HG03469 (cell line): Measurements from ENCODE around the gene CUL4A.
A peak's percentile ranks its signal among the peaks of the same experiment; 100 is the strongest.
"Not testable (repeated sequence)": the region's sequence is repeated elsewhere in the genome, so short reads cannot be mapped to it uniquely, and the experiment has no call there.

ENCODE experiments used
- ATAC-seq: cut with Tn5 transposase; IDR thresholded peaks from one replicate; pipeline ENCODE4 v1.9.1; 2021; ENCODE audit warnings: mild to moderate bottlenecking, moderate library complexity, moderate number of reproducible peaks; ENCODE audit not compliant: unreplicated experiment

Gene CUL4A

DNA sequence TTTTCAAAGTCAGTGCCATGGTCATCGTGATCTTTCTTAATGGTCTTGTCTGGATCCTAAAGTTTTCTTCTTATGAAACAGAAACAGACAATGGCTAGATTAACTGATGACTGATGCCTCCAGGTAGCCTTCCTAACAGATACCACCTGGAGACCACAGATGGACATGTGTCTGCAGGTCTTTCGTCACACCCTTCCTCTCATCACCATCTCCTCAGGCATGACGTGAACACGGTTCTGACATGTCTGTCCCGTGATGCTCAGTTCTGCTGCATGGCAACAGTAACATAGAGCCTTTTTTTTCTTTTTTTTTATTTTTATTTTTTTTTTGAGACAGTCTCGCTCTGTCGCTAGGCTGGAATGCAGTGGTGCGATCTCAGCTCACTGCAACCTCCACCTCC lies 74.5 kb downstream of the CUL4A start:
- ATAC-seq = no peak

DNA sequence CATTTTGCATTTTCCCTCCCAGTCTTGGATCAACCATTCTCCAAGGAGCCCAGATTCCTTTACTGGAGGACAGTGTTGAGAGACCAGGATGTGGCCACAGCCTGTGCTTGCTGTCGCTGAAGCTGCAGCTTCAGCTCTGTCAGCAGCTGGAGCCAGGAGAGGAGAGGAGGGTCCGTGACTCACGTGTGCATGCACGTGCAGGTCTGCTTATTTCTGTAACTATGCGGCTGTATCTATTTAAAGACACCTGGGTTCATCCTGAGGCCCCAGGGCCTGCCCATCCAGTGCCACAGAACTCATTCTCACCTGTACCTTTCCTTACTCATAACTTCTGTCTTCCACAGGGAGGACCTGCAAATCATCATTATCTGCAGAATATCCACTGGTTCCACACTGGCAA lies 79.5 kb downstream of the CUL4A start:
- no peak for ATAC-seq

DNA sequence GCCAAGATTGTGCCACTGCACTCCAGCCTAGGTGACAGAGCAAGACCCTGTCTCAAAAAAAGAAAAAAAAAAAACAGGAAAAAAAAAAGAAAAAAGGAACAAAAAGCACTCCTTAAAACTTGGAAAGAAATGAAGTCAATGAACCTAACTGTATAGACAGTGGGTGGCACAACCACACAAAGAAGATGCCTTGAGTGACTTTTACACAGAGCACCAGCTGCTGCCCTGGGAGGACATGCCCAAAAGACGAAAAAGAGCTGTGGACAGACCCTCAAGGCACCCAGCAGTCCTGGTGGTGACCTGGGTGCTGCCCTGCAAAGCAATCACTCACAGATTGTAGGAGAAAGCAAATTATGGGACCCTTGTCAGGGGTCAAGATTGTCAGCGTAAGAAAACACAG lies 81.7 kb downstream of the CUL4A start:
- ATAC-seq = no peak

DNA sequence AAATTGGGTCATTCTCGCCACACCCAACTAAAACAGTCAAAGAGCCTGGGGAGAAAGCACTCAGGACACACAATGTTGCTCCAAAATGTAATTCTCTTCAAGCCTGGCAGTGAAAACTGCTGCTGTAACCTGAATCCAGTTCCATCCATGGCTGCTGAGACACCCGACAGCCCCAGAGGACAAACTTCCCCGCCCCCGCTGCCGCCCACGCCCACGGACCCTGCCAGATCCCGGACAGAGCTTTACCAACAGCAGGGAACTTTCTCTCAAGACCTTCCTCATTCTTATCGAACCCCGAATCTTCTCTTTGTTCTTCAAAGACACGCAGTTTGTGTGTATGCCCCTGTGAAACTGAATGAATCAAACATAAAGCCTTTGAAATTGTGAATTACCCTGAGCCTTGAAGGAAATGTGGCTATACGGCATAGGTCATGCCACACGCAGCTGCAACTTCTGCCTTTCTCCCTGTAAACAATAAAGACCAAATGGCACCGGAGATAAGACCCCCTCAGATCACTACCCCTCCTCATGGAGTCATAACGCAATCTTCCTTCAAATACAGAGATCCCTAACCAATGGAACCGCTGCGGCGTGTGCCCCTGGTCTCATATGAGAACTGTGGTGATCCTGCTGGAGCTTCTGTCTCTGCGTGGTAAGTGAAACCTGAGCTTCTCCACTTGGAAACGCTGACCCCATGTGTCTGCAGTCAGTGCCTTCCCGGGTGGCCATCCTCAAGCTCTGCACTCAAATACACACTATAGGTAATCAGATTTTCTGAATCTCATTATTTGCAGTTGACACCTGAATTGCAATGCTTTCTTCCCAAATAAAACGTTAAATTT lies 82.8 kb downstream of the CUL4A start:
- no peak for ATAC-seq

DNA sequence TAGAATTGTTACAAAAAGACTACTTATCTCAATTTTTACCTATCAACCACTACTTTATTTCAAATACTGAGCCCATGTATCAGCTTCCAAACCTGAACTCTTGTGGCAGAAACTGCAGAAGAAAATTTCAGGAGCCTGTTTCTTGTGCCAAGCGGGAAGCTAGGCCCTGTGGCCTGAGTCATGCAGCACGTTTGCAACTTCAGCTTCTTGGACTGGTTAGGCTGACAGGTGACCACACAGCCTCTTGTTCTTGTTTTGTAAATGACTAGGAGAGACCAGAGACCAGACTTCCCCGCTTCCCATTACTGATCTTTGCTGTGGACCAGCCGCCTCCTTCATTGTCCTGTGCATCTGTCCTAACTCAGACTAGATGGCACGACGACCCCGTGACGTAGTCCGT lies 84.3 kb downstream of the CUL4A start:
- ATAC-seq = no peak

DNA sequence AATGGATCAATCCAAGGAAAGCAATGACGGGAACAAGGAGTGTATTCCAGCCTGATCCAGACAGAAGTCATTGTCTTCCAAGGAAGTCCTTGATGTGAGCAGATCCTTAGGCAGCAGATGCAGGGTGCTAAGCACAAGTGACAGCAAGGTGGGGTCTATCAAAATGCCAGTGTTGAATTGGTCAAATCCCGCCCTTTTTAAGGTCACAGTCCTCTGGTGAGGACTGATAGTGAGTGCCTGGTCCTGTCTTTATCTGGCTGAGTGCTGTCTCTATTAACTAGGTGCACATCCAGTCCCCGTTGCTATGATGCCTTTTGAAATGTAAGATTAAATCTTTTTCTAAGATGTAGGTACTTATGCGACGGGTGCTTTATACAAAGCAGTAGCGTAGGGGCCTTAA lies 86.4 kb downstream of the CUL4A start:
- ATAC-seq = no peak

DNA sequence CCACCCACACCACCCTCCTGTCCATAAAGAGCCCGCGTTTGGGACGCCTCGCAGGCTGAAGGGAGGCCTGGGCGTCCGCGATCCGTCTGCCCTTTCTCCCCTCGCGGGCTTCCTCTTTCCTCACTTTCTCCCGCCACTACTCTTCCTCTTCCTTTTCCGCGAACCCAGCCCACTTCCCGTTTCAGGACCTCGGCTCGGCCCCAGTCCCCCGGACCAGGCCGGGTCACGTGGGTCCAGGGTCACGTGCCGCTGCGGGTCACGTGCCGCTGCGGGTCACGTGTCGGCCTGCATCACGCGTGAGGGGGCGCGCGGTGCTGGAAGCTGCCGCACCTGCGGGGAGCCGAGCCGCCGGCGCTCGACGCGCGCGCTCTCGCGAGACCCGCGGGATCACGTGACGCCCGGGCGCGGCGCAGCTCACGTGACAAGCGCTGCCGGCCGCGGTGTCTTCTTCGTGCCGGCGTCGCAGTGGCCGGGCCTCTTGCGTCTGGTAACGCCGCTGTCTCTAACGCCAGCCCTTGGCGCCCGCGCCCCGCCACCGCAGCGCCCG lies 87.5 kb downstream of the CUL4A start, which contains the start of gene LAMP1:
LAMP1 (plus strand) TSS at position 417 of the 547 bp plus-strand sequence. CDS start 196 bp downstream, outside the sequence.
- peak; percentile 74 for ATAC-seq

DNA sequence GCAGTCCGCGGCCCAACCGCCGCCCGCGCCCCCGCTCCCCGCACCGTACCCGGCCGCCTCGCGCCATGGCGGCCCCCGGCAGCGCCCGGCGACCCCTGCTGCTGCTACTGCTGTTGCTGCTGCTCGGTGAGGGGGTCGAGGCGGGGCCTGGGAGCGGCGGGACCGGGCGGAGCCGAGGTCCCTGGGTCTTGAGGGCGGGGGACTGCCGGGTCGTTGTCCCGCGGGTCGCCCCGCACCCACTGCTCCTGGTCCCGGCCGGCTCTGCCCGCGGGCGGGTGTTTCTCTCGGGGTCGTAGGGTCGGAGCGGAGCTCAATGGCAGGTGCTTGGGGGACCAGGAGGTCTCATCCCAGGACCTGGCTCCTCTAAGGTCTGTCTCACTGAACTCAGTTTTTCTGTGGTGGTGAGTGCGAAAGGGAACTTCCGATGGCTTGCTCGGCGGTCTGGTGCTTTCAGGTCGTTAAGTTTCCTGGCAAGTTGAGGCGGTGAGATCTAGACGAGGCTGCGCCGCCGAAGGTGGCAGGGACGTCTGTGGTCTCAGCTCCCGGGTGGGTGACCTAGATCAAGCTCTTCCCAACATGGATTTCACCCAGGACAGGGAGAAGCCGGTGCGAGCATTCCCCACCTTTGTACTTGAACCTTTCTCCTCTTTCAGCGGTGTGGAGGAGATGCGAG lies 88.1 kb downstream of the CUL4A start:
- peak; percentile 17 for ATAC-seq

DNA sequence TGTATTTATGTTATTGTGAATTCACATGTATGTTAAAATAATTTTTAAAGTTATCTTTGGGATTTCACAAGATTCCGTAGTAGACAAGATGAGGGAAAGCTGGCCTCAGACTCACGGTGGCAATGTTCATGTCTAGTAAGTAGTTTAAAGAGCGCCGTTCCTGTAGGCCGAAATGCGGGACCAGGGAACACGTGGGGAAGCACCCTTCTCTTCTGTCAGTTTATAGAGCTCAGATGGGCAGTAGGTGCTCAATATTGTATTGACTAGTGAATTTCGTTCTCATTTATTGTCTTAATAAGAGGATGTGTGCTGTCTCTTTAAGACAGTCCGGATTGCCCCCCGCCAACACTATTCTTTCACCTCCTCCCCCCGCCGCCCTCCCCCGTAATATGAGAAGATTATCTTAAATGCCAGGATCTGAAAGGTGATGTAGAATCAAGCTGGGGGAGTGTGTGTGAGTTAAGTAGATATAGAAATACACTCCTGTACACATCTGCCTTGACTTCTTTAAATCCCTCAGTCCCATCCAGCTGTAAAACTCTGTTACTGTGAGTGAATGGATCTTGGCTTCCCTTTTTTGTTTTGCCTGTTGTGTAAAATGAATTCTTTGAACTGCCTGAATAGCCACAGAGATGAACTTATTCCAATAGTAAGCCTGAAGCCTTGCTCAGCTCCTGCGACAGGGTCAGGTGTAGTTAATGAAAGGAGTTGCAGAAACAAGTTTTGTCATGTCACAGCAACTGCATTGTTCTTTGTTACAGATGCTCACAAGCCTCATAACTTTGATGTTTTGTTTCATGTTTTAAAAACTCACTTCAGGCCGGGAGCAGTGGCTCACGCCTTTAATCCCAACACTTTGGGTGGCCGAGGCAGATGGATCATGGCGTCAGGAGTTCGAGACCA lies 88.9 kb downstream of the CUL4A start:
- ATAC-seq = no peak

DNA sequence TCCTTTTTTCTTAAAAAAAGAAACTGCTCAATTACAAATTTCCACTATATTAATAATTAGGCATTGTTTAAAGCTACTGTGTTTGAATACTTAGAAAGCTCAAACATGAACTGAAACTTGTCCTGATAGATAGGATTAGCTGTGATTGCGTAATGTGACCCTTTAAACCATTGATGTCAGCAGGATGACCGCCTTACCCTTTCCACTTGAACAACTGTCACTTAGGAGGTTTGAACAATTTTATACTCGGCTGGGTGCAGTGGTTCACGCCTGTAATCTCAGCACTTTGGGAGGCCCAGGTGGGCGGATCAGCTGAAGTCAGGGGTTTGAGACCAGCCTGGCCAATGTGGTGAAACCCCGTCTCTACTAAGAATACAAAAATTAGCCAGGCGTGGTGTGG lies 90.5 kb downstream of the CUL4A start:
- no peak for ATAC-seq

DNA sequence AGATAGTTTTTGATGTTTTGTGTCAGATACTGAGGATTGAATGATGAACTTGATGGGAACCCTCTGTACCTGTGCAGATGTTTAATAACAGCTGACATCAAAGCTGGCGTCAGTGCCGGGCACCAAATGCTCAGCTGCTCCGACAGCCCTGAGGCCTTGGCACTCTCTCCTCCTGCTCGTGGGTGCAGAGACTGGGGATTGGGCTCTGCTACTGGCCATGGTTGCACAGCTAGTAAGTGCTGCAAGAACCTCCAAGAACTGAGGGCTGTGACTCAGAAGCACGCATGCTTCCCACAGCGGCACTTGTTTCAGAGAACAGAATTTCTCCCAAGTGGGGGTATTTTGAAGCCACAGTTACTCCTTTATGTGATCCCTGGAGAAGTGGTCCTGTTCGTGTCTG lies 93.6 kb downstream of the CUL4A start:
- ATAC-seq = no peak

DNA sequence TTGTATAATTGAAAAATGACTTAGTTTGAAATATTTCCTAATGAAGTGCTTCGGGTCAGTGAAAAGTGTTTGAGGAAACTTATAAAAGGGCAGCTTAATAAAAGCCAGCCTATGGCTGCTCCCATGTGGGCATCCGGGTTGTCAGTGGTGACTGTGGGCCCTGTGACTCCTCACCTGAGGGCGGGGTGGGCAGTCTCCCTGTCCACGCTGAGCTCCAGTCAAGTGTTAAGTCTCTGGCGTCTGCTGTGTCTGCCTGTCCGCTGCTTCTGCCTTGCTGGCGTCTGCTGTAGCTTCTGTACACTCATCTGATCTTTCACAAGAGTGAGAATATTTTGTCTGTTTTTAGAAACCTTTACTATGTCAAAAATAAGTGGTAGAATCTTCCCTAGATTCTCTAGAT lies 94.7 kb downstream of the CUL4A start:
- no peak for ATAC-seq

DNA sequence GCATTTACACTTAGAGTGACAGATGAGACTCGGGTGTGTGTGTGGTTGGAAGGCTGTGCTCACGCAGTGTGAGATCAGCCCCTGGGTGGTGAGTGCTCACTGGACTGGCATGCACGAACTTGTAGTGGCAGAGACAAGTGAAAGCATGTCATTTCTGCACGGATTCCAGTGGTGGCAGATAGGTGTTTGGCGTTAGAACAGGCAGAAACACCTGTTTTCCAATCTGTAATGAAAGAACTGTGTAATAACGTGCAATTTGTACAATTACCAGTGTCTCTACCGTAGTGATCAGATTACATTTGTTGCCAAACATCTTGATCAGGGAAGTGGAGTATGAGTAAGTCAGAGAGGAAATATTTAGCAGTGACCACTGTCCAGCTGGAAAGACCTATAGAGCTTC lies 95.8 kb downstream of the CUL4A start:
- no peak for ATAC-seq

DNA sequence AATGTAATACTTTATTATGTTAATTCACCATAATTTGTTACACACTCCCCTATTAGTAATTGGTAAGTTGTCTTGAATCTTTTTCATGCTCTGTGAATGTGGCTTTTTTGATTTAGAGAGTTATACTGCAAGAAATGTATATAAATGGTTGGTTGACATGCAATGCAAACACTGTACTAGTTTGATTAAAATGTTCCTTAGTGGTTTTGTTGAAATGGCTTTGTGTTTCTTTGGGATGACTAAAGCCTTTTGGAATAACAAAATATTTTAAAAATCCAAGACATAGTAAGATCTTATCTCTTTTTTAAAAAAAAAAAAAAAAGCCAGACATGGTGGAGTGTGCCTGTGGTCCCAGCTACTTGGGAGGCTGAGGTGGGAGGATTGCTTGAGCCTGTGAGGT lies 98.1 kb downstream of the CUL4A start:
- ATAC-seq = no peak

DNA sequence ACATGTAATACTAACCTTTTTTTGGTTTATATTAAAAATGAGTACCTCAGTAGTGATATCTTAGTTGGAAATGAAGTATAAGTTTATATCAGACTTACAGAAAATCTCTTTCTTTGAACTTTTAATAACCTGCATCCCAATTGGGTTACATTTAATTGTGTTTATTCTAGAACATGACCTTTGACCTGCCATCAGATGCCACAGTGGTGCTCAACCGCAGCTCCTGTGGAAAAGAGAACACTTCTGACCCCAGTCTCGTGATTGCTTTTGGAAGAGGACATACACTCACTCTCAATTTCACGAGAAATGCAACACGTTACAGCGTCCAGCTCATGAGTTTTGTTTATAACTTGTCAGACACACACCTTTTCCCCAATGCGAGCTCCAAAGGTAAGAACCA lies 100.1 kb downstream of the CUL4A start:
- ATAC-seq = no peak

DNA sequence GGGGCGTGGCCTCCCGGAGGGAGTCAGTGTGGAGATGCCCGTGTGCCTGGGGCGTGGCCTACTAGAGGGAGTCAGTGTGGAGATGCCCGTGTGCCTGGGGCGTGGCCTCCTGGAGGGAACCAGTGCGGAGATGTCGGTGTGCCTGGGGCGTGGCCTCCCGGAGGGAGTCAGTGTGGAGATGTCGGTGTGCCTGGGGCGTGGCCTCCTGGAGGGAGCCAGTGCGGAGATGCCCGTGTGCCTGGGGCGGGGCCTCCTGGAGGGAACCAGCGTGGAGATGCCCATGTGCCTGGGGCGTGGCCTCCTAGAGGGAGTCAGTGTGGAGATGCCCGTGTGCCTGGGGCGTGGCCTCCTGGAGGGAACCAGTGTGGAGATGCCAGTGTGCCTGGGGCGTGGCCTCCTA lies 104.7 kb downstream of the CUL4A start:
- not testable (repeated sequence) for ATAC-seq

DNA sequence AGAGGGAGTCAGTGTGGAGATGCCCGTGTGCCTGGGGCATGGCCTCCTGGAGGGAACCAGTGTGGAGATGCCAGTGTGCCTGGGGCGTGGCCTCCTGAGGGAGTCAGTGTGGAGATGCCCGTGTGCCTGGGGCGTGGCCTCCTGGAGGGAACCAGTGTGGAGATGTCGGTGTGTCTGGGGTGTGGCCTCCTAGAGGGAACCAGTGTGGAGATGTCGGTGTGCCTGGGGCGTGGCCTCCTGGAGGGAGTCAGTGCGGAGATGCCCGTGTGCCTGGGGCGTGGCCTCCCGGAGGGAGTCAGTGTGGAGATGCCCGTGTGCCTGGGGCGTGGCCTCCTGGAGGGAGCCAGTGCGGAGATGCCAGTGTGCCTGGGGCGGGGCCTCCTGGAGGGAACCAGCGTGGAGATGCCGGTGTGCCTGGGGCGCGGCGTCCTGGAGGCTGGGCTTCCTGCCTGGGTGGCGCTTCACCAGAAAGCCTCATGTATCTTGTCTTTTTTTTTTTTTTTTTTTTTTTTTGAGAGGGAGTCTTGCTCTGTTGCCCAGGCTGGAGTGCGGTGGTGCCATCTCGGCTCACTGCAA lies 105.6 kb downstream of the CUL4A start:
- ATAC-seq = not testable (repeated sequence)

DNA sequence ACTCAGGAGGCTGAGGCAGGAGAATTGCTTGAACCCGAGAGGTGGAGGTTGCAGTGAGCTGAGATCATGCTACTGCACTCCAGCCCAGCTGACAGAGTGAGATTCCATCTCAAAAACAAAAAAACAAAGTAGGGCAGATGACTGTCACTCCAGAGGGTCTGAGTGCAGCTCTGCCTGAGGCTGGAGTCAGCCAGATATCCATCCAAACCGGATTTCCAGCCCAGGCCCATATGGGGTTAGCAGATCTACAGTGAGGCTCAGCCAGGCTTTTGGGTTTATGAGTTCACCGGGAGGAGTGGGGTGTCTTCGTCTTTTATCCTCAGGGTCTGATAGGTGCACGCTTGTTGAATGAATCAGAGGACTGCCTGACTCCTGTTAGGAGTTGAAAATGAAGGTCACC lies 106.6 kb downstream of the CUL4A start:
- ATAC-seq = no peak
